GM12892 (cell line): Measurements from ENCODE around the gene PRKAR1B.

ENCODE experiments used
- DNase-seq: peaks from one replicate; pipeline ENCODE4 v3.0.0; 2011; ENCODE audit not compliant: insufficient read length
- FAIRE-seq: peaks from 2 replicates; lab custom pipeline; 2011; peaks lifted over from hg19 to GRCh38; lab: Jason Lieb, UNC
- POLR2A ChIP-seq: IDR thresholded peaks from 2 replicates; pipeline ENCODE4 v1.6.1; 2011; ENCODE audit warnings: low read depth, low read length, control low read depth
- POLR2AphosphoS5 ChIP-seq: IDR thresholded peaks from 2 replicates; pipeline ENCODE4 v1.6.1; 2011; ENCODE audit warnings: low read depth, low read length, control low read depth
- TAF1 ChIP-seq: IDR thresholded peaks from 2 replicates; pipeline ENCODE4 v1.6.1; 2011; ENCODE audit warnings: low read depth, mild to moderate bottlenecking, control low read depth, low read length, borderline replicate concordance

Gene PRKAR1B

DNA sequence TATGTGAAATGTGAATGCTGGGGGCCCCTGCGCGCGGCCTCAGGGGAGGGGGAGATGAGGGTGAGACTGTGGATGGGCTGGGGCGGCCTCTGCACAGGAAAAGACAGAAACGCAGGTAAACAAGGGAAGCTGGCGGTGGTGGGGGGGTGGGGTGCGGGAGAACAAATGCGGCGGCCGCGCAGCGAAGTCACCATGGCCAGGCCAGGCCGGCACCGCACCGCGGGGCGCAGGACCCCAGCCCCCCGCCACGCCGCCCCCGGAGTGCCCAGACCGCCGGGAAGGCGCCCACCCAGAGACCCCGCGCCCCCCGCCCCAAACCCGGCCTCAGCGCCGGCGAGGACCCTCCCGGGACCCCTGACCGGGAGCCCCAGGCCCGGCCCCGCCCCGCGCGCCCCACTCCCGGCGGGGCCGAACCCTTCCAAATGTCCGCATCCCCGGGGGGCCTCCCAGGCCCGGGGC, 15.1 kb downstream of the PRKAR1B start:
- DNase-seq = no peak

GRCh38 chr7:711093-711921, 15.8 kb downstream of the PRKAR1B start:
- FAIRE-seq (no peak), DNase-seq (no peak)
- no peak for TF ChIP-seq POLR2A
- TF ChIP-seq TAF1 = no peak
- no peak for TF ChIP-seq POLR2AphosphoS5

More for the DNA sequence above, 15.1 kb downstream of the PRKAR1B start:
- TF ChIP-seq POLR2A = no peak
- no peak for TF ChIP-seq POLR2AphosphoS5
- no peak for TF ChIP-seq TAF1
- no peak for FAIRE-seq

DNA sequence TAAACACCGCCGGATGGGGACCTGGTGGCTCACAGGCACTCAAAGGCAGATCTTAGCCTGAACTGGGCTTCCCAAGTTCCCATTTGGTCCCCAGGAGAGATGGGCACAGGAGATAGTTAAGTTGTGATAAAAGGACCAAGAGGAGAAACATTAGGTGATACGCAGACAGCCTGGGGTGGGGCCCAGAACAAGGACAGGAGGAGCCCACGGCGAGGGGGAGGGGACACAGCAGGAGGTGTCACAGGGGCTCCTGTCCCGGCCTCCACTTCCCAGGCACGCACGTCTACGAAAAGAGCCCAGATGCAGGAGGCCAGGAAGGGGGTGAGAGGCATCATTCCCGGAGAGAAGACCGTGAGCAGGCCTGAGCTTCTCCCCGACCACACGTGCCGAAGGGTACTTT, 16.9 kb downstream of the PRKAR1B start:
- no peak for TF ChIP-seq TAF1
- no peak for TF ChIP-seq POLR2AphosphoS5
- no peak for TF ChIP-seq POLR2A
- DNase-seq = no peak
- no peak for FAIRE-seq

DNA sequence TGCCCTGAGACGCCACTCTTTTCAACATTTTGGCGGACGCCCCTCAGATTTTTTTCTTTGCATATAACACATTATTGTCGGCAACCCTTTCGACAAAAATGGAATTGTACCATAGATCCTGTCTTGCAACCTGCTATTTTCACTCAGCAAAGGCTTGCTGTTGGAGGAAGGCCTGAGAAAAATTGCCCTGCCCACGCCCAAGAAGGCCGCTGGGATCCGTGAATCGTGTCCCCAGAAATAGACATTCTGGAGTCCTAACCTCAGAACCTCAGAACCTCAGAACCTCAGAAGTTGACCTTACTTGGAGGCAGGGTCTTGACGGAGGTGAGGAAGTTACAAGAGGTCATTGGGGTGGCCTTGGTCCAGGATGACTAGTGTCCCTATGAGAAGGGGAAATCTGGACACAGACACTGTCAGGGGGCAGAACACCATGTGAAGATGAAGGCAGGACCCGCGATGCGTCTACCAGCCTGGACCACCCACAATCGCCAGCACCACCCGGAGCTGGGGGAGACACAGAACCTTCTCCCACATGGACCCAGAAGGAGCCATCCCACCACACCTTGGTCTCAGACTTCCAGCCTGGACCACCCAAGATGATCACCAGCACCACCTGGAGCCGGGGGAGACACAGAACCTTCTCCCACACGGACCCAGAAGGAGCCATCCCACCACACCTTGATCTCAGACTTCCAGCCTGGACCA, 19.6 kb downstream of the PRKAR1B start:
- TF ChIP-seq POLR2A = no peak
- no peak for TF ChIP-seq TAF1

GRCh38 chr7:706721-707120, 20.4 kb downstream of the PRKAR1B start:
- TF ChIP-seq POLR2A = no peak
- no peak for TF ChIP-seq TAF1
- no peak for TF ChIP-seq POLR2AphosphoS5
- no peak for DNase-seq
- no peak for FAIRE-seq

More for the DNA sequence above, 19.6 kb downstream of the PRKAR1B start:
- no peak for DNase-seq
- no peak for FAIRE-seq

DNA sequence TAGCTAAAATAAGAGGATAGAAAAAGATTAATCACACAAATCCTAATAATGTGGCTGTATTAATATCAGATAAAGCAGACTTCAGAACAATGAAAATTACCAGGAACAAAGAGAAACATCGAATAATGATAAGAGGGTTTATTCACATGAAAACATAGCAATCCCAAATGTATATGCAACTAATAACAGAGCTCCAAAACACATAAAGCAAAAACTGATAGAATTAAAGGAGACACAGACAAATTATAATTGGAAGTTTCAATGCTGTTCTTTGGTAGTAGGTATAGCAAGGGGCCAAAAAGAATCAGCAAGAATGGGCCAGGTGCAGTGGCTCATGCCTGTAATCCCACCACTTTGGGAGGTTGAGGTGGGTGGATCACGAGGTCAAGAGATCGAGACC, 24.0 kb downstream of the PRKAR1B start:
- DNase-seq (no peak), FAIRE-seq (no peak)
- TF ChIP-seq POLR2A (no peak), POLR2AphosphoS5 (no peak), TAF1 (no peak)

DNA sequence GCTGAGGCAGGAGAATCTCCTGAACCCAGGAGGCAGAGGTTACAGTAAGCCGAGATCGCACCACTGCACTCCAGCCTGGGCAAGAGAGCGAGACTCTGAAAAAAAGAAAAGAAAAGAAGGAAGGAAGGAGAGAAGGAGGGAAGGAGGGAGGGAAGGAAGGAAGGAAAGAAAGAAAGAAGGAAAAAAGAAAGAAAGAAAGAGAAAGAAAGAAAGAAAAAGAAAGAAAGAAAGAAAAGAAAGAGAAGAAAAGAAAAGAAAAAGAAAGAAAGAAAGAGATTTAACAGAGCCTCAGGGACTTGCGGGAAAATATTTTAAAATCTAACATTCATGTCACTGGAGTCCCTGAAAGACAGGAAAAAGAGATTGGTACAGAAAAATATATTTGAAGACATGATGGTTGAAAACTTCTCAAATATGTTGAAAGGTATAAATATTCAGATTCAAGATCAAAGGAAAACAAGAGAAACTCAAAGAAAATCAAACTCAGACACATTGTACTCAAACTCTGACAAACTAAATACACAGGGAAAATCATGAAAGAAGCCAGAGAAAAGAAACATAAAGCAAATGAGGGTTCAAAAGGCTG, 25.9 kb downstream of the PRKAR1B start:
- DNase-seq = no peak
- TF ChIP-seq POLR2A (no peak), TAF1 (no peak), POLR2AphosphoS5 (no peak)
- no peak for FAIRE-seq

DNA sequence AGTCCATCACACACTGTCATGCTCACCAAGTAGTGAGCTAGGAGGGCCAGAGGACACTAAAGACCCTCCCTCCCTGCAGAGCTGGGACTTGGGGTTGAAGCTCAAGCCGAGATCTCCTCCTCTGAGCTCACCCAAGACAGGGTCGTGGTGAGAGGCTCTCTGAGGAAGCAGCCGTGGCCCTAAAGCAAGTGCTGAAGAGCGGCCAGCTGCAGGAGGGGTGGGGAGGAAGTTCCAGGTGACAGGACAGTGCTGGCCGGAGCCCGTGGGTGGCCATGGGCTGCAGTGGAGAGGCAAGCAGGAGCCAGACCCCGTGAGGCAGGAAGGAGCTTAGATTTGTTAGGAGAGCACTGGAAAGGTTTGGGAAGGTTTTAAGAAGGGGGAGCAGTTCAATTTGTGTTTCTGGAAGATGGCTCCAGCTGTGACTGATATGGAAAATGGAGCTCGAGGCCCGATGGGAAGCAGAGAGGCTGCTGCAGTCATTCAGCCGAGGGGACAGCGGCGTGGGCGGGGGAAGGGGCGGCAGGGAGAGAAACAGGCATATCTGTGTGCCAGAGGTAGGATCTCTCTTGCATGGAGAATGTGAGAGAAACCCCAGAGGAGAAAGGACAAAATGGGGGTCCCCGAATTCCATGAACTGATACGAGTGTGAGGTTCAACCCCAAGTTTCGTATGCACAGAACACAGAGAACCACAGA, 27.5 kb downstream of the PRKAR1B start:
- DNase-seq (no peak), FAIRE-seq (no peak)
- no peak for TF ChIP-seq POLR2AphosphoS5
- TF ChIP-seq TAF1 = no peak
- no peak for TF ChIP-seq POLR2A

DNA sequence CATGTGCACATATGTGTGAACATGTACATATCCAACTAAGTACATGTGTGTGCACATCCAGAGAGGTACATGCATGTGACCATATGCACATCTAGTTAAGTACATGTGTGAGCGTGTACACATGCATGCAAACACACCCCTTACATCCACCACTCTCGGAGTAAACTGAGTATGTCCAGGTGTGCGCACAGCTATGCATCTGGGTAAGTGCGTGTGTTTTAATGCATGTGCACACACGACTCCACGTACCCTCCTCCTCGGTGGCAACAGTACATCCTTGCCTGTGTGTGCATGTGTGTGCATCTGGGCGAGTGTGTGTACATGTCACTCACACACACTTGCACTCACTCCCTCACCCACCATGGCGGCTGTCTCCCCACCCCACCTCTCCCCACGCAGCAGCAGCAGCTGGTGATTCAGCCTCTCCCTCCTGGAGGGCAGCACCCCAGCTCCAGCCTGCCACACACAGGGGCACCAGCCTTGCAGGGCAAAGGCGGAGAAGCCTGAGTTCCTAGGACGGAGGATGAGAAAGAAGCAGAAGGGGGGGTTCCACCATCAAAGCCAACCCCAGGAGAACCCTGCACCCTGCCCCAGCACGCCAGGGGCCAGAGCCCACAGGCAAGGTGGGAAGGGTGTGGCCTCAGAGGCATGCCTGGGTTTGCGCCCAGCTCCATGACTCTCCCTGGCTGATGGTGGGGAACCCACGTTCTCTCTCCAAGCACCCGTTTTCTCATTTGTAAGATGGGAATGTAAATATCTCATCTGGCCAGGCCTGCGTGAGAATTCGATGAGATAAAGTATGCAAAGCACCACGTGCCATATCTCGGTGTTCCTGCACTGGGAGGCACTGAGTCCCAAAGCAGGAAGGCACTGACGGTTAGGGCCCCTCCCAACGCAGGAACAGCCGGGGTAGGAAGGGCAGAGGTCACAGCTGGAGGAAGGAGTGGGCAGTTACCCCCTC, 28.3 kb downstream of the PRKAR1B start:
- TF ChIP-seq POLR2A (no peak), POLR2AphosphoS5 (no peak), TAF1 (no peak)
- DNase-seq (no peak), FAIRE-seq (no peak)
